PFSK-1 (cell line): Measurements from ENCODE around the gene C1S.

Source experiments
- FOXP2 ChIP-seq: optimal IDR thresholded peaks from 2 replicates; pipeline ENCODE3; 2011; ENCODE audit warnings: borderline replicate concordance, control low read depth, inconsistent platforms; ENCODE audit not compliant: insufficient read depth; ENCODE audit errors: extremely low read length, extremely low read depth
- POLR2AphosphoS5 ChIP-seq: IDR thresholded peaks from 2 replicates; pipeline ENCODE4 v1.6.1; 2012; ENCODE audit warnings: low read depth, mild to moderate bottlenecking, control low read depth, low read length, moderate library complexity
- REST ChIP-seq, 2 experiments: IDR thresholded peaks; 2 replicates each; pipeline versions ENCODE4 v1.6.1 to v1.8.0; 2011 to 2012; ENCODE audit warnings: low read depth in 2 of 2, low read length in 2 of 2, control low read depth in 1 of 2, inconsistent platforms in 1 of 2, mild to moderate bottlenecking in 1 of 2, moderate library complexity in 1 of 2; ENCODE audit not compliant: insufficient read depth in 1 of 2
- SIN3A ChIP-seq: IDR thresholded peaks from 2 replicates; pipeline ENCODE4 v1.6.1; 2012; ENCODE audit warnings: mild to moderate bottlenecking, low read length, moderate library complexity, borderline replicate concordance; ENCODE audit not compliant: insufficient read depth
- TAF1 ChIP-seq: IDR thresholded peaks from 2 replicates; pipeline ENCODE4 v1.6.1; 2012; ENCODE audit warnings: low read length, control low read depth, borderline replicate concordance; ENCODE audit not compliant: insufficient read depth

The C1S gene

DNA sequence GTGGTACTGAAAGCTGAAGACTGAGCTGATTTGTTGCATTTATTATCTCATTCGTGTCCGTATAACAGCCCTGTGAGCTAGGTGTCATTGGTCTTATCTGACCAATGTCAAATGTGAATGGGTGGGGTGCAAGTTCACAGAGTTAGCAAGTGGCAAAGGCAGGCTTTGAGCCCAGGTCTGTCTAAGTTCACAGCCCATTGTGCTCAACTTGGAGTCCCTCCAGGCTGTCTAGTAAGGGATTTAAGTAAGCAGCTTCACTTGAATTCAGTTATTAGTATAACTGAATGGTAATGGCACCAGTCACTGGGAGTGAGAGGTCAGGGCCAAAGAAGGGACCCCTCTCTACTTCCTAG is 8.5 kb downstream of the C1S start:
- TF ChIP-seq SIN3A (no peak), POLR2AphosphoS5 (no peak), REST (IDR thresholded peaks at IDR 0.05; ENCODE audit: insufficient read depth in 1 of 2, low read depth in 2 of 2, low read length in 2 of 2) (no peak), FOXP2 (no peak), TAF1 (no peak)

DNA sequence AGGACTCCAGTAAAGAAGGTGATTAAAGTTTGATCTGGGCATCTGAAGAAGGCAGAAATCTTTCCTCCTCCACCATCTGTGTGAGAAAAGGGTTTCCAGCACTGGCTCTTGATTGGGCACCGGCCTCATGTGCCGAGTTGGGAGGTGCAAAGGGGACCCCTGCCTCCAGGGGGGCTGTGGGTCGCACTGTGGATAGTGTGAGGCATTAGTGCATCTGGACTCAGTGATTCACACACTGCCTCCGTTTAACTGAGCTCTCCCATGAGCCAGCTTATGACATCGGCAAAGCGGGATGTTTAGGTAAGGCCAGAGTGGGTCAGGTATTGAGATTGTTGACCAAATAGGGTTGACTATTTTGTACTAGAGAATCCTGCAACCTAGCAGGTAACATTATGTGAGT is 8.9 kb downstream of the C1S start:
- TF ChIP-seq FOXP2: no peak
- TF ChIP-seq POLR2AphosphoS5: no peak
- no peak for TF ChIP-seq SIN3A
- TF ChIP-seq REST (IDR thresholded peaks at IDR 0.05; ENCODE audit: insufficient read depth in 1 of 2, low read depth in 2 of 2, low read length in 2 of 2): no peak
- TF ChIP-seq TAF1: no peak

DNA sequence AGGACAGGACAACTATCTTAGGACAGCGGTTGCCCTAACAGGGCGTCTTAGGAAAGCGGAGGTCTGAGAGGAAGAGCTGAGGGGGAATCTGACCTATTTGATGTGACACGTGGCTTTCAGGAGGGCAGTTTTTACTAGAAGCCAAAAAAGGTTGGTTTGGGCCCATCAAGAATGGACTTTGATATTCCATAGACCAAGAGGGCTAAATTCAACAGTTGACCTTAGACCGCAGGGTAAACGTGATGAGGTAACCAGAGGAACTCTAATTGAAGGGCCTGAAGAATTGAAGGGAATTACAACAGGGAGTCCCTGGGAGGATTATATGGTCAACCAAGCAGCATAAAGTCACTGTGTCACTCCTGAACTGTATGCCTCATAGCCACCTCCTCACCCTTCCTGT is 11.5 kb downstream of the C1S start:
- TF ChIP-seq FOXP2 (no peak), REST (IDR thresholded peaks at IDR 0.05; ENCODE audit: insufficient read depth in 1 of 2, low read depth in 2 of 2, low read length in 2 of 2) (no peak), POLR2AphosphoS5 (no peak), TAF1 (no peak), SIN3A (no peak)

DNA sequence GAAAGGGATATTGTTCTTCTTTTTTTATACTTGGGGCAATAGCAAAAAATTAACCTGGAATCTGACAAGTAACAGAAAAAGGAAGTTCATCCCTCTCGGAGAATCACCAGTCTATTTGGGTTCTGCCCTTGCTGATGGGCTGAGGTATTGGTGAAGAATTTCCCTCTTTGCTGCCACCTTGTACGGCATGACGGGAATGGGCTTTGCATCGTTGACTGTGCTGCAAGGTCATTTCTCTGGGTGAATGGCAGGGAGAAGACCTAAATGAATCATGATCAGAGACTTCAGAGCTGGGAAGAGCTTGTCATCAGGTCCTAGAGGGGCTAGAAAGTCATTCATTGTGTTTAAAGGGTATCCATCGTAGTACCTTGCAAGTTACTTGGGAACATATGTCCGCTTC is 12.0 kb downstream of the C1S start:
- TF ChIP-seq SIN3A: no peak
- no peak for TF ChIP-seq POLR2AphosphoS5
- TF ChIP-seq TAF1: no peak
- TF ChIP-seq FOXP2: no peak
- TF ChIP-seq REST (IDR thresholded peaks at IDR 0.05; ENCODE audit: insufficient read depth in 1 of 2, low read depth in 2 of 2, low read length in 2 of 2): no peak

GRCh38 chr12:7073946-7074345 is 13.4 kb downstream of the C1S start:
- TF ChIP-seq REST (IDR thresholded peaks at IDR 0.05; ENCODE audit: insufficient read depth in 1 of 2, low read depth in 2 of 2, low read length in 2 of 2): no peak
- no peak for TF ChIP-seq POLR2AphosphoS5
- TF ChIP-seq FOXP2: no peak
- TF ChIP-seq TAF1: no peak
- TF ChIP-seq SIN3A: no peak
